Myocyte (in vitro differentiated cells): Measurements from ENCODE around the gene SBSN. TPM values are rescaled to one million over a fixed set of nuclear protein-coding genes. Genes with fewer than 3 reads are reported as not detected.

Experiments used
- DNase-seq: peaks from one replicate; pipeline ENCODE4 v3.0.0-alpha.2; 2012; ENCODE audit warnings: low read depth
- total RNA-seq: library from RNA; depleted of rRNA; stranded (reverse); fragments of >200 nt; gene quantifications from 2 replicates; pipeline ENCODE4 v1.2.3, GENCODE V29; 2014

SBSN gene
- total RNA-seq, 1 donor from 2014 or later, result not detected

DNA sequence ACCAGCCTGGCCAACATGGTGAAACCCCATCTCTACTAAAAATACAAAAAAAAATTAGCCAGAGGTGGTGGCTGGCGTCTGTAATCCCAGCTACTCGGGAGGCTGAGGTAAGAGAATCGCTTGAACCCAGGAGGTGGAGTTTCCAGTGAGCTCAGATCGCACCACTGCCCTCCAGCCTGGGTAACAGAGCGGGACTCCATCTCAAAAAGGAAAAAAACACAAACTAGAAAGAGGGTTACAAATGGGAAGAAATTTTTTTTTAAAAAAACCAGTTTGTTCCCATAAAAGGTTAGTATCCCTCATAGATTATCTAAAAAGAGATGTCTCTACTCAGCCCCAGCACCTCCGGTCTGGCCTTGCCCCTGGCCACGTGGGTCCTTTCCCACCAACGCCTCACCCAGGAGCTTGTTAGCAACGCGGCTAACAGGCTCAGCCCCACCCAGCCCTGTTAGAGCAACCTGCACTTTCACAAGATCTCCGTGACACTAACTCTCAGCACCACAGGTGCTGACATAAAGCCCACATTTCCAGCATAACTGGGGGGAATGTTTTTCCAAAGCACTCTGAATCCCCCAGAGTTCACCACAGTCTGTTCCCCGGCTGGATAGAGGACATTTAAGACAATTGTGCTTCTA, 19.0 kb downstream of the SBSN start:
- no peak for DNase-seq

DNA sequence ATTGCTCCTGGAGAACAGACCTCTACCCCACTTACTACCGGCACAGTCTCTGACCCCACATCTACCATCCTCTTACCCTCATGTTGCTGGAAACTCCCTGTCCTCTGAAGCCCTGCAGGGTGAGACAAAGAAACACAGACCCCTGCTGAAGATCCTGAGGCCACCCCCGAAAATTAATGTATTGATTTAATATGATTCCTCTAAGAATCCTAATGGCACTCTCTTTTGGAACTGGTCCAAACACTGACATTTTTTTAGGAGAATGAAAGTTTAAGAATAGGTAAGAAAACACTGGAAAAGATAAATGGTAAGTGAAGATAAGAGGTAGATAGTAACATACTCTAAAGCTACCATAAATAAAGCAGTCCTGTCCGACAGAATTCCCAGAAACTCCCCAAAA, 20.0 kb downstream of the SBSN start:
- DNase-seq, result no peak

DNA sequence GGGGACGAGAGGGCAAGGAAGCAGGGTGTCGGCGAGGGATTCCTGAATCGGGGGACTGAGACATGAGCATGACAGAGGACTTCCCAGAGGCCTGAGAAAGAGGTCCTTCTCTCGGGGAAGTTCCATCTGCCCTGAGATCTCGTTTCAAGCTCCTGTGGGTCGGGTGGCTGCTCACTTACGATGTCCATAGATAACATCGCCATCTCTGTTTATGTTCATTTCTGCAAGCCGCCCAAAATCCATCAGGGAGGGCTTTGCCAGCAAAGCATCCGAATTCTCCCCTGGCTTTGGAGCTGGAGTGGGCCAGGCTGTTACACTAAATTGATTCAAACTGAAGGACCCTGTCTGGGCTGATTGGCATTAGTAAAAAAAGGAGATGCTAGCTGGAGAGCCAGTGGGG, 20.6 kb downstream of the SBSN start:
- DNase-seq, result no peak

DNA sequence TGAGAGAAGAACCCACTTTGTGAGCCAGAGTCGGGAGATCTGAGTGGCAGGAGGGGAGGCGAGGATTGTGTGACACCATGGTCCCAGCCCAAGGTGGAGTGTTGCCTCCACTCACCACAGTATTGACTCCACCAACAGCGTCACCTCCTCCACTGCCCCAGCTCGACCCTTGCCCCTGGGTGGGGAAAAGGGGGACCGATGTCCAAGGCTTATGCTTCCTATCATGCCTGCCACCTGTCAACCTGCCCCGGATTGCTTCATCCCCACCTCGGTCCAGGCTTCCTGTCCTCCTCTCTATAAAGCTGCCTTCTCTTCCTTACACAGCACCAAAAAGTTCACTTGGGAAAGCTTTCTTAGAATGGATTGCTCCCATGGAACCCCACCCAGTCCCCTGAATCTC, 22.1 kb downstream of the SBSN start:
- no peak for DNase-seq

DNA sequence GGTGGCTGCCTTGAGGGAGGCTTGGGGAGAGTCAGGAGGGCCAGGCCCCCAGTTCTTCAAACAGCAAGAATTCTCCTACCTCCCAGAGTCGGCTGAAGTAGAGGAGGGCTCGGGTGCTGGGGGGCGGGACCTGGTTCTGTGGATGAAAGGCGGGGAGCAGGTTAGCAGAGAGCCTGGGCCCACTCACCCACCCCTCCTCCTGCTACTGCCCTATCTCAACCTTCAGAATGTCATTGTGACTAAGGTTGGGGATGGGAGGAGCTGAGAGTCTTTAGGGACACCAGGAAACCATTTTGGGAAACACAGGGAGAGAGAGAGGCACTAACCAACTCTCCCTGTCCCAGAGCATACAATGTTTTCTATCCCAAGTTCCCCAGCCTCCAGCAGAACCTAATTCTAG, 25.4 kb downstream of the SBSN start:
- DNase-seq, result no peak

DNA sequence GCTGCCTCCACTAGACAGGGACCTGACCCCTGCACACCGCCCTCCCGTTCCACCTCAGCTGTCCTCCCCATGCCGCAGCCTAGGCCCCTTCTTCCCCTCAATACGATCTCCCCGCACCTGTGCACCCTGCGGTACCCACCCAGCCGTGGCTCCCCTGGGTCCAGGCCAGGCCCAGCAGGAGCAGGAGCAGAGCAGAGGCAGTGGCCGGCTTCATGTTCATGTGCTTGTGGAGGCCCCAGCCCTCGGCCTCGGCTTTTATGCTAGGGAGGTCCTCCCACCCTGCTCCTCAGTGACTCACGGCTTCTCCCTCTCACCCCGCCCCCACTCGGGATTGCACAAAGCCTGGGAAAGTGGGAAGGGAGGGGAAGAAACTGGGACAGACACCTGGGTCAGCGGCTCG, 26.4 kb downstream of the SBSN start:
- DNase-seq, result no peak

DNA sequence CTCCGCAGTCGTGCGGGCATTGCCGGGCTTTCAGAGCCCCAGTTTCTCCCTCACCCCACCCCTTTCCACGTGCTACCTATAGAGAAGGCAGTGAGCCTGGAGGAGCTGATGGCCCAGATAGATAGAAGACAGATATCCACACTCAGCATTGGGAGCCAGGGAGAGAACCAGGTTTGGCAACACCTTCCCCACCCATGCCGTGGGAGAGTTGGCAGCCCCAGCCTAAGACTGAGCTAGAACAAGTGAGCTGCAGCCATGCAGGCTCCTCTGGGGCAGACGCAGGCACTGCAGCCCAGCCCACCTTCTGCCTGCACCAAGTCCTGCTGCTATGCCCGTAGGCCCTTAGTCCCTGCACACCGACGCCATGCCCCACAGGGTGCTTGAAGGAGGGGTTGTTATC, 27.5 kb downstream of the SBSN start:
- no peak for DNase-seq

DNA sequence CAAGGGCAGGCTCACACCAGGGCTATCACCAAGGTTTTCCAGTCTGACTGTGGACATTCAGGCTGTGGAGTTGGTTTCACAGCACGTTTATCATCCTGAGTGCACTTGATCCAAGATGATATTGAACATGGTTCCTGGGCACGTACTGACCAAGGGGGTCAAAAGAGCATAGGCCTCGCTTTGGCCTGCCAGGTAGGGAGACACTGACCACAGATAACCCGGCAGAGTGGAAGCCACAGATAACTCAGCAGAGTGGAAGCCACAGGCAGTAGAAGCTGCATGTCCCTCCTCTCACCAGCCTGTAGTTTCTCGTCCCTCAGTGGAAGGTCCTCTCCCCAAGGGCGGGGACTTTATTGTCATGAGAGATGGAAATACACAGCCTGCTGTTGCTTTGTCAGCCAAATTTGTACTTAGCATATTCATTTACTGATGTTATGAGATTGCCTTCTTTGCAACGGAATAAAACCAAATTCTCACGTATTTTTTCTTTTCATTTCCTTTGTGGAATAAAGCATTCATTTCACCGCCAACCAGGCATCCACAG, 29.1 kb downstream of the SBSN start:
- DNase-seq, result no peak

DNA sequence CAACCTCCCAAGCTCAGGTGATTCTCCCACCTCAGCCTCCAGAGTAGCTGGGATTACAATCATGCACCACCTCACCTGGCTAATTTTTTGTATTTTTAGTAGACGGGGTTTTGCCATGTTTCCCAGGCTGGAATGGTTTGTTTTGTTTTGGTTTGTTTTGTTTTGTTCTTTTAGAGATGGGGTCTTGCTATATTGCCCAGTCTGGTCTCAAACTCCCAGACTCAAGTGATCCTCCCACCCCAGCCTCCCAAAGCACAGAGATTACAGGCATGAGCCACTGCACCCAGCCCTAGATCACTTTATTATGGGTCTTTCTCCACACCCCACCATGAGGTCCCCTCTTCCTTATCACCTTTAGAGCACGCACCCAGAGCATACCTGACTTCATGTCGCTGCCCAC, 29.9 kb downstream of the SBSN start:
- DNase-seq, result no peak

DNA sequence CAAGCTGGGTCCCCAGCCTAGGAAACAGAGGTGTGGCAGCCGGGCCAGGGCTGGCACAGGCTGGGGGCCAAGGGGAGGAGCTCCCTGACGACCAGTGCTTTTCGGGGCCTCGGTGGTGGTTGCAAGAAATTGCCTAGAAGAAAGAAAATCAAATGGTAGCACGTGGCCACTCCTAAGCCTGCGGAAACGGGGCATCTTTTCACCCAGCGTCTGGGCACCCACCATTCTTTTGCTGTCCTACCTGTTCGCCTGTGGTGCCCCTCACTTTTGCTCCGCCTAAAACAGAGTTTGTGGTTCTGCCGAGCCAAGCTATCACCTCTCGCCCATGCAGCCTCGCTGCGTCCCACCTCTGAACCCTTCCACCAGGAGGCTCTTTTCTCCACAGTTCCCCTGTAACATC, 30.7 kb downstream of the SBSN start:
- DNase-seq, result no peak

DNA sequence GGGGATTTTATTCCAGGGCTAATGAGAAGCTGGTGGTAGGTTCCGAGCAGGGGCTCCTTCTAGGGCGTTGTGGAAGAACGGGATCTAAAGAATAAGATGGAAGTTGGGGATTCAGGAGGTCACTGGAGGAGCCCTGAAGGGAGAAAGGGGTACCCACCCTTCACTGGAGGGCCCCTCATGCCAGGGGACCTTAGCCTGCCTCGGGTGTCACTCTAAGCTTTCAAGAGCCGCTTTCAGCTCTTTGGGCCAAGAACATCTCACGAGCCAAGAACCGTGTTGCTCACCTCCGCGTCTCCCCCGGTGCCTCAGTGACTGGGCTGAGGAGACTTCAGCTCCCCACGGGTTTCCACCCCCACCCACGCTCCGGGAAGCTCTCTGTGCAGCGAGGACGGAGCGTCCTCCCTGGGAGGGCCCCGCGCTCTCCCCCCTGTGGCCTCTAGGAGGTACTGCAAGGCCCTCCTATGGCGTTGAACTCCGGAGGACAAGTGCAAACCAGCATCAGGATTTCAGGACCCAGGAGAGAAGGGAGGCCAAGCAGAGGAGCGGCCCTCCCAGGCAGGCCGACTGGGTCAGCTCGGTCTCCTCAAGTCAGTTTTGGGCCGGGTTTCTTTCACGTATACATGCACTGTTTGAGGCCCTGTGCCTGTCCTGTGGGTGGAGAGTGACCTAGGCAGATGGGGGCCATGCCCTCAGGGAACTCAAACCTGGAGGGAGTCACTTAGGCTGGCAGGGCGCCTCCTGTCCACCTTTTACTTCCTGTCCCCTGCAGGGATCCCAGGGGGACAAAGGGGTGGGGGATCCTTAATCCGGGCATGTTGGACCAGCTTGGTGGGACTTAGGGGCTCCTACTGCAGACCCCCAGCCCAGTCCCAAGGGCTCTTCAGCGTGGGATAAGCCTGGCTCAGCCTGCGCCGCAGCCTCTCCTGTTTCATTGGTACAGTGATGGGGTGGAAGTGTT, 32.7 kb downstream of the SBSN start:
- peak; percentile 57 for DNase-seq

DNA sequence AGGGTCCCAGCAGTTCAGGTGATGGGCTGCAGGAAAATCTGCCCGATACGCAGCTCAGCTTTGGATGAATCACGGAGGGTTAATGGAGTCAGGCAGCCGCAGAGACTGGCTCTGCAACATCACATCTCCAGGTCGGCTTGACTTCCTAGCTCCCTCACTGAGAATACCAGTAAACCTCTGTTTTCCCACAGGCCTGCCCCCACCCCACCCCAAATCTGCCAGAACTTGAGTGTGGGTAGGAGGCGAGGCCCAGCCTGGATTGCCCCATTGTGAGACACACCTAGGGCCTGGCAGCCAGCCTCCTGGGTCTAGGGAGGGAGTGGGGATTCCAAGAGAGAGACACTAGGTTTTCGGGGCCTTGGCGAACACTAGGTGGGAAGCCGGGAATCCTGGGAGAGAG, 34.1 kb downstream of the SBSN start:
- DNase-seq, result no peak

DNA sequence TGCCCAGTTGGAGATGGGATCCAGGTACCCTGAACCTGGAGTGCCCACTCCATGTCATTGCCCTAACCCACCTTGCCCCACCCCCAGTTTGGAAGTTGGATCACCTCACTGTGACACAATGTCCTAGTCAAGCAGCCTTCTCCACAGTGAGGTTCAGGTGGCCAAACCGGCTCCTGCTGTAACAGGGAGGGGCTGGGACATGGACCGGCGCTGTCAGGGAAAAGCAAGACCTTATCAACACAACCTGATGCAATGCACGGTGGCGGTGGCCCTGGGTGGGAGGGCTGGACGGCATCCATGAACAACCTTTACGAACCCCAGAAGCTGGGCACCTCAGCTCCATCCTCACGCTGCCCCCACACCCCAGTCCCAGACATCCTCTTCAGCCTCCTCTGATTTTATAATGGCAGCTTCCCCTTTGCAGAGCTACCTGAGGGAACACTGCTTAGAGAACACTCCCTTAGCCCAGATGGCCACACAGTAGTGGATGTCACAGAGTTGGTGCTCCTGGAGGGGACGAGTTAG, 36.2 kb downstream of the SBSN start:
- no peak for DNase-seq

DNA sequence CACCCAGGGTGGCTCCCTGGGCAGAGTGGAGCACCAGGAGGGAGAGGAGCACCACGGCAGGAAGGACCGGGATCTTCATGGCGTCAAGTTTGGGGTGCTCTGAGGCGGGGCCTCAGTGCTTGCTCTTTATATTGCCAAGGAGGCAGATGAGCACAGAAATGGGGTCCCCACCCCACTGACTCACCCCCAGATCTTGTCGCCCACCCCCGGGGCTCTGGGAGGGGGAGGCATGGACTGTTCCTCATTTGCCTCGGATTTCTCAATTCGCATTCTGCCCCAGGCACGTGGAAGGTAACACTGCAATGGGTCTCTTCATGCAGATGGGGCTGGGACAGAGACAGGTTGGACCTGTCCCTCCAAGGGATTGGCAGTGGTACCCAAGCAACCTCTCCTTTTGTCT, 37.7 kb downstream of the SBSN start, which contains the start of gene KRTDAP:
TSS of gene KRTDAP (minus strand) at position 101 of the 400 bp plus-strand sequence. CDS start at position 79, 22 bp downstream.
- DNase-seq, result no peak

DNA sequence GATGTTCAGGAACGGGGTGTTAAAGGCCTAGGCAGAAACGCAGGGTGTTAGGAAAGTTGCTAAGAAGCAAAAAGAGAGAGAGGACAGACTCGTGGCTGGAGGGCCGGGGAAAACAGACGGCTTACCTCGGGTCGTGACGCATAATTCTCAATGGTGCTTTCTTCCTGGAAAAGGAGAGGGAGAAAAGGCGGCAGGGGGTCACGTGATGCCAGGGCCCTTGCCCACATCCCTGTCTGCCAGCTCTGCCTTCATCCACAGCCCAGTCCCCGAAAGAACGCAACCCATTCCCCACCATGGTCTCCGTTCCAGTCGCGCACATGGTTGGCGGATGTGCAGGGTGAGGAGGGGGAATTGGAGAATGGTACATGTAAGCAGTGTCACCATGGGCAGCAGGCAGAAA, 39.4 kb downstream of the SBSN start:
- DNase-seq, result no peak

DNA sequence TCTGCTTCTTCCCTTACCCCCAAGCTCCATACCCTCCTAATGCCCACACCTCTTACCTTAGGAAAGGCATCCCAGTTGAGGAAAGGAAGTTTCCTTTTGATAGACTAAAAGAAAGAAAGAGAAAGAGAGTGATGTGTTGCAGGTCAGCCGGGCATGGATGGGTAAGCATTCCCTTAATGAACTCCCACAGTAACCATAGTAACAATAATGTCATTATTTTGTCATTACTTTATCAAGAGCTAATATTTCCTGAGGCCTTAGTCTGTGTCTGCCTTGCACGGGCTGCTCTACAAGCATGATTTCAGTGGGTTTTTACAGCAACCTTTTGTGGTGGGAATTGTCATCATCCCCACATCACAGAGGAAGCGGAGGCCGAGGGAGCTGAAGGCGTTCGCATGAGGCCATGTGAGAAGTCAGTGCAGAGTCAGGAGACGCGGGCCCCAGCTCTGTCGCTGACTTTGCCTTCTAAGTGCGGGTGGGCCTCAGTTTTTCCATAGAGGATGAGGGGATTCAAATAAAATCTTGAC, 40.4 kb downstream of the SBSN start:
- DNase-seq, result no peak

DNA sequence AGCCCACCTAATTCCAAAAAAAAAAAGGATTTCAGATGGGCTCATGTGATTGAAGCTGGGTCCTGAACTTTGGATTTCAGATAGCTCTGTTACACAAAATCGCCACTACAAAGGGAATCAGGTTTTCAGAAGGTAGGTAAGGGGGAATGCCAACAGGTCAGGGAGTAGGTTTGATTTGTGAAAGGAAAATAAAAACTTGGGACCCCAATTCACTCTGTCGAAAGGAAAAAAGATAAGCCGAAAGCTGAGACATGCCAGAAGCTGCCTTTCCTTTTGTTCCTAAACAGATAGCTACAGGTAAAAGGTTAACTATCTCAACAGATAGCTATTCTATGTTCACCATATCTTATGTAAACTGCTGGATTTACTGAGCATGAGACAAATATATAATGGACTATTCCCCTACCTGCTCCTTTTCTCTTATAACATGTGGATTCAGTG, 41.8 kb downstream of the SBSN start:
- no peak for DNase-seq

DNA sequence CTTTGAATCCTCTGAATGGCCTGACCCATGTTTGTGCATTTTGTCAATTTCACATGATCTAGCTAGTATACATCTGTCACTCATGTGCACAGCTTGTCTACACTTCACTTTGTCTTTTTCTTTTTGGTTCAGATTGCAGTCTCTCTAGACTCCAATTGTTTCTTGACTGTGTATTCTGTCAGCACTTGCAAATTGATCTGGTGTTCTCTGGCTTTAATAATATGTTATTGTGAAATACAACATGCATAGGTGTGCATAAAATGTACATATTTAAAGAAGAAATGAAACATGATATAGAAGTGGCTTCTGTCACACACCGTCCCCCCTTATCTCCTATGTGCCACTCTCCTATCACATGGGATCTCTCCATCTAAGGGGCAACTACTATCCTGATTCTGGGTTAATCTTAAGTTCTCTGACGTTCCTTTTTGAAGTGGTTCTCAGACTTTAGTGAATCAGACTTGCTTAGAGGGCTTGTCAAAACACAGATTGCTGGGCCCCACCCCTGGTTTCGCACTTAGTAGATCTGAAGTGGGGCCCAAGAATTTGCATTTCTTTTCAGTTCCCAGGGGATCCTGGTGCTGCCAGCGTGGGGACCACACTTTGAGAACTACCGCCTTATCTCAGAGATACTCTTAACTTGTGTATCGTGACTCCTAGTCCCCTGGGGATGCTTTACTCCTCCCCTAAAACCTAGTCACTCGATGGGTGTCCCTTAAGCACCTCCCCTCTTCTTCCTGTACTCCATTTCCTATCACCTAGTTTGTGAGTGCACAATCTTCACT, 43.7 kb downstream of the SBSN start:
- DNase-seq, result no peak

DNA sequence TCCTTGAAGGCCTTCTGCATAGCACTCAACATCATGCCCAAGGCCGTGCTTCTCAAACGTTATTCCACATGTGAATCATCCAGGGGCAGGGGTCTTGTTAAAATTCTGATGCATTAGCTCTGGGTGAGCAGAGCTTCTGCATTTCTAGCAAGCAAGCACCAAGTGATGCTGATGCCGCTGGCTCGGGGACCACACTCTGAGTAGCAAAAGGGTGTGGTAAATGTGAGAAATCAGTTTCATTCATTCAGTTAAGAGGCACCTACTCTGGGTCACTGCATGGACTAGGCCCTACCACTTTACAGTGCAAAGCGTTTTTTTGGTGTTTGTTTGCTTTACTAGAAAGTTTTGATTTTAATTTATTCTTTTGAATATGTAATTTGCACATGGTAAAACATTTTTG, 45.0 kb downstream of the SBSN start:
- no peak for DNase-seq

DNA sequence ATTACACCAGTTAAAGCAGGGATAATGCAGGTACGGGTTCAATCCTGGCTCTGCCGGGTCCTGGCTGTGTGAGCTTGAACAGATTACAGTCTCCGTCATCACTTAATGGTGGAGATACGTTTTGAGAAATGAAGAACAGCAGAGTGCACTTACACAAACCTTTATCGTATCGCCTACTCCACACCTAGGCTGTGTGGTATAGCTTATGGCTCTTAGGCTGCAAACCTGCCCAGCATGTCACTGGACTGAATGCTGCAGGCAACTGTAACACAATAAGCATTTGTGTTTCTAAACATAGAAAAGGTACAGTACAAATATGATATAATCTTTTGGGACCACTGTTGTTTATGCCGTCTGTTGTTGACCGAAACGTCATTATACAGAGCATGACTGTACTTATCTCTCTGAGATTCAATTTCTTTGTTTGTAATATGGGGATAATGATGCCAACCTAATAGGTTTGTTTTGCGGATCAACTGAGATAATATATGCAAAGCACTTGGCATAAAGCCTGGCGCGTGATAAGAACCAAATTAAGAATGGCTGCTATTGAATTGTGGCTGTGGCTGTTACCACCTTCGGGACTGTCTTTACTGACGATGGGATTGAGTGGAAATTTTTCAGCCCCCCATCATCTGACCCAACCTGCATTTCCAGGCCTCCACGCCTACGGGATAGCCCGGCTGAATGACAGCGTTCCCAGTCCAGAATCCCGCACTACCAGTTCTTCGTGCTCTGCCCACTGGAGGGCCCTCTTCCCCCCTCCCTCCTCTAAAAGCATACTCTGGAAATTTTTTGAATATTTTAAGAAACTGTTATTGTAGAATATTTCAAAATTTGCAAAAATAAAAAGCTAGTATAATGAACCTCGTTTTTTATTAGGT, 49.1 kb downstream of the SBSN start:
- DNase-seq, result no peak
